ENCODE measurements around the gene GIMAP1.

- no peak for TF ChIP-seq CTCF (optimal IDR thresholded peaks at IDR 0.05 in 1 of 3, IDR thresholded peaks at IDR 0.05 in 1 of 3, conservative IDR thresholded peaks at IDR 0.05 in 1 of 3; ENCODE audit: extremely low read depth in 1 of 3, insufficient read depth in 2 of 3, low read length in 3 of 3)
- no peak for TF ChIP-seq EZH2 (IDR thresholded peaks at IDR 0.05; ENCODE audit: low read length)
Measured at GRCh38 chr7:150746921-150747320, 30.5 kb downstream of the GIMAP1 start.

All from keratinocyte (primary cell).